ENCODE data around the gene PRKAR1A. TPM values are rescaled to one million over a fixed set of nuclear protein-coding genes. Genes with fewer than 3 reads are reported as not detected.
"Not testable (repeated sequence)": the region's sequence is repeated elsewhere in the genome, so short reads cannot be mapped to it uniquely, and the experiment has no call there.

The PRKAR1A gene
- total RNA-seq, 1 donor from 2014 or later, result 186 TPM

DNA sequence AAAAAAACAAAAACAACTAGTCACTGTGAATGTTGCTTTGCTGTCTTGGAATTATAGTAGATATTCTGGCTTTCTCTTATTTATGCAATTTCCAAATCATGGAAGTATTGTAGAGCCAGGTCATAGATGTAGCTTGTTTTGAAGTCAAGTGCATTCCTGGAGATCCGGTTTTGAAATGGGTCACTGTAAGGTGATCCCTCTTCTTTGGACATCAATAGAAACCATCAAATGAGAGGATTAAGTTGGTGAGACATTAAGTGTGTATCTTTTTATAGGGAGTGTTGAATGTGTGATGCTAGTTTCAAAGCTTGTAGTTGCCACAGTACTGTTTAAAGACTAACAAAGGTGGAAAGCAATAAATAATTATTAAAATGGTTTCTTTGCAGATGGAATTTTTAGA, 4.5 kb downstream of the PRKAR1A start:
- intact Hi-C loops (cut with DNase I), result no loop called here
- Histone ChIP-seq H3K36me3 (peaks cover 0 to 24% of the 10 kb centered on the region in 2 donors), H3K27ac (no peak overlapping the region), H3K27me3 (no peaks in the 10 kb centered on the region), H3K9me3 (no peaks in the 10 kb centered on the region), H3K4me3 (no peak overlapping the region), H3K4me1 (peaks cover 57% of the 10 kb centered on the region)
- no peak for DNase-seq (ENCODE audit: extremely low spot score in 2 of 2)
- TF ChIP-seq POLR2AphosphoS5 (IDR thresholded peaks at IDR 0.05; ENCODE audit: insufficient read depth in 1 of 2, low read depth in 1 of 2), result no peak
- TF ChIP-seq POLR2A (IDR thresholded peaks at IDR 0.05), result no peak
- no peak for TF ChIP-seq CTCF (IDR thresholded peaks at IDR 0.05)

- intact Hi-C loops (cut with DNase I); DNase-seq (ENCODE audit: extremely low spot score in 2 of 2); H3K27ac ChIP-seq; H3K27me3 ChIP-seq; H3K9me3 ChIP-seq; H3K4me3 ChIP-seq: not testable (repeated sequence)
- peaks cover 57% of the 10 kb centered on the region for H3K4me1 ChIP-seq
- peaks cover 0 to 24% of the 10 kb centered on the region in 2 donors for H3K36me3 ChIP-seq
Observed at GRCh38 chr17:68517605-68518004, 5.4 kb downstream of the PRKAR1A start.

GRCh38 chr17:68518063-68518815, 6.0 kb downstream of the PRKAR1A start:
- H3K4me1 ChIP-seq, result peaks cover 57% of the 10 kb centered on the region
- H3K4me3 ChIP-seq, result no peak overlapping the region
- DNase-seq (ENCODE audit: extremely low spot score in 2 of 2), result no peak
- H3K27me3 ChIP-seq, result no peaks in the 10 kb centered on the region
- intact Hi-C loops (cut with DNase I), result no loop called here
- H3K36me3 ChIP-seq, result peaks cover 0 to 24% of the 10 kb centered on the region in 2 donors
- no peak for TF ChIP-seq POLR2AphosphoS5 (IDR thresholded peaks at IDR 0.05; ENCODE audit: insufficient read depth in 1 of 2, low read depth in 1 of 2)
- no peak for TF ChIP-seq CTCF (IDR thresholded peaks at IDR 0.05)
- no peak for TF ChIP-seq POLR2A (IDR thresholded peaks at IDR 0.05)
- H3K27ac ChIP-seq, result no peak overlapping the region
- no peaks in the 10 kb centered on the region for H3K9me3 ChIP-seq

DNA sequence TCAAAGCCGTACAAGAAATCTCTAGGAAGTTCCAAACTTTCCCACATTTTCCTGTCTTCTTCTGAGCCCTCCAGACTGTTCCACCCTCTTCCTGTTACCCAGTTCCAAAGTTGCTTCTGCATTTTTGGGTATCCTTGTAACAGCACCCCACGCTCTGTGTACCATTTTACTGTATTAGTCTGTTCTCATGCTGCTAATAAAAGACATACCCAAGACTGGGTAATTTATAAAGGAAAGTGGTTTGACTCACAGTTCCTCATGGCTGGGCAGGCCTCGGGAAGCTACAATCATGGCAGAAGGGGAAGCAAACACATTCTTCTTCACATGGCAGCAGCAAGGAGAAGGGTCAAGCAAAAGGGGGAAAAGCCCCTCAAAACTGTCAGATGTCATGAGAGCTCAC, 6.8 kb downstream of the PRKAR1A start:
- H3K4me3 ChIP-seq; H3K27me3 ChIP-seq; intact Hi-C loops (cut with DNase I); DNase-seq (ENCODE audit: extremely low spot score in 2 of 2); H3K27ac ChIP-seq; H3K9me3 ChIP-seq: not testable (repeated sequence)
- Histone ChIP-seq H3K36me3 (peaks cover 0 to 30% of the 10 kb centered on the region in 2 donors), H3K4me1 (peaks cover 51% of the 10 kb centered on the region)

GRCh38 chr17:68519911-68520310, 7.7 kb downstream of the PRKAR1A start:
- TF ChIP-seq CTCF (IDR thresholded peaks at IDR 0.05) (no peak), POLR2AphosphoS5 (IDR thresholded peaks at IDR 0.05; ENCODE audit: insufficient read depth in 1 of 2, low read depth in 1 of 2) (no peak), POLR2A (IDR thresholded peaks at IDR 0.05) (no peak)
- DNase-seq (ENCODE audit: extremely low spot score in 2 of 2), result no peak
- Histone ChIP-seq H3K36me3 (peaks cover 0 to 33% of the 10 kb centered on the region in 2 donors), H3K27me3 (no peaks in the 10 kb centered on the region), H3K4me3 (no peak overlapping the region), H3K27ac (no peak overlapping the region), H3K4me1 (peaks cover 42% of the 10 kb centered on the region), H3K9me3 (no peaks in the 10 kb centered on the region)
- intact Hi-C loops (cut with DNase I), result no loop called here

DNA sequence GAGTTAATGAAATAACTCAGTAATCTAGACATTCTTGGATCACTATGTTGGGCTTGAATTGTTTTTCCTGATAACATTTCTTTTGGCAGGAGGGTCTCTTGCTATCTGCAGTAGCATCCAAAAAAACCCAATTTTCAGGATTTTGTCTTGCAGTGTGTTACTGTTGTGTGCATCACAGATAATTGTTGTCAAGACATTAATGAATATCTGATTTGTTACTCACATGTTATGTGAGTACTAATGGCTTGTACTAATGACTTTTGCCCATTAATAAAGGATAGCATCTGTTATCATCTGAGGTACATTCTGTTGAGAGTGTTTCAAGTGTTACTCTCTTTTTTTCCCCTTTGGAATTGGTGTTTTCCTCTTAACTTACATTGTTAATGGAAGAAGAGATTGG, 10.0 kb downstream of the PRKAR1A start:
- Histone ChIP-seq H3K27me3 (no peaks in the 10 kb centered on the region), H3K9me3 (no peaks in the 10 kb centered on the region), H3K27ac (no peak overlapping the region), H3K36me3 (peaks cover 0 to 43% of the 10 kb centered on the region in 2 donors), H3K4me1 (peaks cover 24% of the 10 kb centered on the region), H3K4me3 (no peak overlapping the region)
- TF ChIP-seq CTCF (IDR thresholded peaks at IDR 0.05) (no peak), POLR2A (IDR thresholded peaks at IDR 0.05) (no peak), POLR2AphosphoS5 (IDR thresholded peaks at IDR 0.05; ENCODE audit: insufficient read depth in 1 of 2, low read depth in 1 of 2) (no peak)
- DNase-seq (ENCODE audit: extremely low spot score in 2 of 2), result no peak
- intact Hi-C loops (cut with DNase I), result no loop called here

All from vagina (tissue), 2 donors.